Measurements from ENCODE around the gene FLYWCH2. TPM values are rescaled to one million over a fixed set of nuclear protein-coding genes. Genes with fewer than 3 reads are reported as not detected.
A peak's percentile ranks its signal among the peaks of the same experiment; 100 is the strongest.

FLYWCH2 gene
- polyA plus RNA-seq, 2 of the 4 experiments (the other 2 are of a cell fraction): 23.2 to 41.2 TPM

DNA sequence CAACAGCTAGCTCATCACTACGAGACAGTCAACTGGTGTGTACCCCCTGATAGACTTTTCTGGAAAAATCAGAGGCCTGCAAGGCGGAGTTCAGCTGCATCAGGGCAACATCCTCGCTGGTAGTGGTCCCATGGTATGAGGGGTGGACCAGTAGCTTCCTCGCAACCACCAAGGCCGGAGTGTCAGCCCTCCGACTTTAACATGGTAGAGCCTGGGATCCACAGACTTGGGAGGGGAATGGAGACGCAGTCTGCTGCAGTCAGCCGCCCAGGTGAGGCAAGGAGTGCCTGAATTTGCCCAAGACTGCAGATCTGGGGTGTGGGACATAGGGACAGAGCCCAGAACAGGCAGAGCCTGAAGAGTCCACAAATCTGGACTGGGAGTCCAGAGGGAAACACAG lies 39.5 kb upstream of the FLYWCH2 start:
- POLR2A ChIA-PET: no interaction called here
- H3K4me2 ChIP-seq: no peak overlapping the region
- no peak for ATAC-seq
- H3K4me1 ChIP-seq: peaks cover 38% of the 10 kb centered on the region
- DNase-seq (ENCODE audit: low read depth in 1 of 2, low spot score in 1 of 2): no peak
- no peak overlapping the region for H3K4me3 ChIP-seq
- CTCF ChIA-PET: interaction anchor here (1.3 to 5.1 kb wide), 7 partner anchors 11 to 83 kb away, joined by 3 to 55 read pairs (median 7); no protein-coding TSS in a partner anchor
- peak overlapping the region; percentile 28 to 68; a peak in 4 of 6 replicates for H3K27ac ChIP-seq
- no peaks in the 10 kb centered on the region for H3K9me3 ChIP-seq
- TF ChIP-seq JUNB (IDR thresholded peaks at IDR 0.05): no peak
- TF ChIP-seq ZNF302 (CRISPR knock-in tag; IDR thresholded peaks at IDR 0.05): no peak
- no peak for TF ChIP-seq MAFK (IDR thresholded peaks at IDR 0.05; ENCODE audit: partially characterized antibody)
- no peak for TF ChIP-seq NR3C1 (IDR thresholded peaks at IDR 0.05)
- TF ChIP-seq CBX2 (IDR thresholded peaks at IDR 0.05; ENCODE audit: borderline replicate concordance, low read depth): no peak
- TF ChIP-seq HOXA7 (CRISPR knock-in tag; IDR thresholded peaks at IDR 0.05): no peak
- TF ChIP-seq, protein P1, sequence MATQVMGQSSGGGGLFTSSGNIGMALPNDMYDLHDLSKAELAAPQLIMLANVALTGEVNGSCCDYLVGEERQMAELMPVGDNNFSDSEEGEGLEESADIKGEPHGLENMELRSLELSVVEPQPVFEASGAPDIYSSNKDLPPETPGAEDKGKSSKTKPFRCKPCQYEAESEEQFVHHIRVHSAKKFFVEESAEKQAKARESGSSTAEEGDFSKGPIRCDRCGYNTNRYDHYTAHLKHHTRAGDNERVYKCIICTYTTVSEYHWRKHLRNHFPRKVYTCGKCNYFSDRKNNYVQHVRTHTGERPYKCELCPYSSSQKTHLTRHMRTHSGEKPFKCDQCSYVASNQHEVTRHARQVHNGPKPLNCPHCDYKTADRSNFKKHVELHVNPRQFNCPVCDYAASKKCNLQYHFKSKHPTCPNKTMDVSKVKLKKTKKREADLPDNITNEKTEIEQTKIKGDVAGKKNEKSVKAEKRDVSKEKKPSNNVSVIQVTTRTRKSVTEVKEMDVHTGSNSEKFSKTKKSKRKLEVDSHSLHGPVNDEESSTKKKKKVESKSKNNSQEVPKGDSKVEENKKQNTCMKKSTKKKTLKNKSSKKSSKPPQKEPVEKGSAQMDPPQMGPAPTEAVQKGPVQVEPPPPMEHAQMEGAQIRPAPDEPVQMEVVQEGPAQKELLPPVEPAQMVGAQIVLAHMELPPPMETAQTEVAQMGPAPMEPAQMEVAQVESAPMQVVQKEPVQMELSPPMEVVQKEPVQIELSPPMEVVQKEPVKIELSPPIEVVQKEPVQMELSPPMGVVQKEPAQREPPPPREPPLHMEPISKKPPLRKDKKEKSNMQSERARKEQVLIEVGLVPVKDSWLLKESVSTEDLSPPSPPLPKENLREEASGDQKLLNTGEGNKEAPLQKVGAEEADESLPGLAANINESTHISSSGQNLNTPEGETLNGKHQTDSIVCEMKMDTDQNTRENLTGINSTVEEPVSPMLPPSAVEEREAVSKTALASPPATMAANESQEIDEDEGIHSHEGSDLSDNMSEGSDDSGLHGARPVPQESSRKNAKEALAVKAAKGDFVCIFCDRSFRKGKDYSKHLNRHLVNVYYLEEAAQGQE (IDR thresholded peaks at IDR 0.05): no peak
- FAIRE-seq: no peak
- 68% methylated on average over 4 of the region's 8 CpGs for WGBS (ENCODE audit: missing lambda C conversion rate)

- ChIA-PET CTCF (interaction anchor here (0.5 to 5.1 kb wide), 7 partner anchors 10 to 82 kb away, joined by 3 to 55 read pairs (median 5); no protein-coding TSS in a partner anchor), POLR2A (no interaction called here)
- 85% methylated on average over 5 of the region's 5 CpGs for WGBS (ENCODE audit: missing lambda C conversion rate)
- DNase-seq (ENCODE audit: low read depth in 1 of 2, low spot score in 1 of 2) (no peak), ATAC-seq (no peak), FAIRE-seq (peak; percentile 18)
- TF ChIP-seq CHD2 (IDR thresholded peaks at IDR 0.05; ENCODE audit: low read length, partially characterized antibody): no peak
- H3K4me3 ChIP-seq: no peak overlapping the region
- H3K9me3 ChIP-seq: no peaks in the 10 kb centered on the region
- H3K4me1 ChIP-seq: peaks cover 27% of the 10 kb centered on the region
- peak overlapping the region; percentile 78 to 94; a peak in 4 of 6 replicates for H3K27ac ChIP-seq
- H3K4me2 ChIP-seq: no peak overlapping the region
Observed at GRCh38 chr16:2845116-2845515, 37.9 kb upstream of the FLYWCH2 start.

GRCh38 chr16:2846511-2847310 lies 36.3 kb upstream of the FLYWCH2 start:
- ChIA-PET CTCF (interaction anchor here (1.5 to 10.6 kb wide), 5 partner anchors 7 to 80 kb away, joined by 3 to 91 read pairs (median 10); no protein-coding TSS in a partner anchor), POLR2A (no interaction called here)
- peak; percentile 80 to 93 for ATAC-seq
- peak; percentile 81 for FAIRE-seq
- H3K4me1 ChIP-seq: peaks cover 27% of the 10 kb centered on the region
- no peaks in the 10 kb centered on the region for H3K9me3 ChIP-seq
- no peak overlapping the region for H3K4me3 ChIP-seq
- peak overlapping the region; percentile 78 to 94 for H3K27ac ChIP-seq
- peak; percentile 67 to 81 for DNase-seq (ENCODE audit: low read depth in 1 of 2, low spot score in 1 of 2)
- 12% methylated on average over 3 of the region's 3 CpGs for WGBS (ENCODE audit: missing lambda C conversion rate)
- peak overlapping the region; percentile 64 for H3K4me2 ChIP-seq
- TF ChIP-seq HEYL (CRISPR knock-in tag; IDR thresholded peaks at IDR 0.05) (no peak), NFE2L2 (conservative IDR thresholded peaks at IDR 0.05; ENCODE audit: low read length) (no peak), BCL3 (IDR thresholded peaks at IDR 0.05) (peak; percentile 74; the same call in 1 of the 3 replicates), CBX2 (IDR thresholded peaks at IDR 0.05; ENCODE audit: borderline replicate concordance, low read depth) (no peak), JUNB (IDR thresholded peaks at IDR 0.05) (peak; percentile 96), CBX8 (IDR thresholded peaks at IDR 0.05) (no peak), POLR2AphosphoS2 (conservative IDR thresholded peaks at IDR 0.05; ENCODE audit: low read length) (no peak), HMGXB4 (CRISPR knock-in tag; IDR thresholded peaks at IDR 0.05; ENCODE audit: borderline replicate concordance) (no peak), RFX5 (IDR thresholded peaks at IDR 0.05) (no peak), ESRRA (IDR thresholded peaks at IDR 0.05; ENCODE audit: borderline replicate concordance, low read length) (no peak), TP53 (CRISPR knock-in tag; IDR thresholded peaks at IDR 0.05) (no peak), FOSL2 (IDR thresholded peaks at IDR 0.05) (peak; percentile 93), FOSL2 (CRISPR knock-in tag; IDR thresholded peaks at IDR 0.05) (peak; percentile 75), FOSB (CRISPR knock-in tag; IDR thresholded peaks at IDR 0.05) (no peak), HOXA7 (CRISPR knock-in tag; IDR thresholded peaks at IDR 0.05) (no peak), ZC3H11A (IDR thresholded peaks at IDR 0.05) (no peak), SMC3 (IDR thresholded peaks at IDR 0.05) (0 out of 3 replicates have a peak, but pooled peaks have one; percentile 31), E2F6 (IDR thresholded peaks at IDR 0.05; ENCODE audit: borderline replicate concordance, low read depth) (no peak), MAX (IDR thresholded peaks at IDR 0.05) (no peak)
- TF ChIP-seq, protein P2, sequence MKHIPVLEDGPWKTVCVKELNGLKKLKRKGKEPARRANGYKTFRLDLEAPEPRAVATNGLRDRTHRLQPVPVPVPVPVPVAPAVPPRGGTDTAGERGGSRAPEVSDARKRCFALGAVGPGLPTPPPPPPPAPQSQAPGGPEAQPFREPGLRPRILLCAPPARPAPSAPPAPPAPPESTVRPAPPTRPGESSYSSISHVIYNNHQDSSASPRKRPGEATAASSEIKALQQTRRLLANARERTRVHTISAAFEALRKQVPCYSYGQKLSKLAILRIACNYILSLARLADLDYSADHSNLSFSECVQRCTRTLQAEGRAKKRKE (CRISPR knock-in tag; IDR thresholded peaks at IDR 0.05; ENCODE audit: low read depth): no peak

Measured in A549 (cell line).